Skin epidermis (tissue), 12 donors: Measurements from ENCODE around the gene HDAC11.

Experiments
- H3K27ac ChIP-seq, 21 experiments: fragments of 200-600 bp; sonication (generic) in 11 of 21; one replicate each; pipeline ENCODE4 v1.5.0; 2020; ENCODE audit warnings: mild to moderate bottlenecking in 3 of 21, inconsistent platforms in 2 of 21, moderate library complexity in 2 of 21
- H3K4me3 ChIP-seq, 7 experiments: fragments of 200-600 bp; sonication (generic) in 2 of 7; one replicate each; pipeline ENCODE4 v1.5.0; 2020; ENCODE audit warnings: inconsistent platforms in 2 of 7, mild to moderate bottlenecking in 2 of 7, moderate library complexity in 1 of 7

The HDAC11 gene

DNA sequence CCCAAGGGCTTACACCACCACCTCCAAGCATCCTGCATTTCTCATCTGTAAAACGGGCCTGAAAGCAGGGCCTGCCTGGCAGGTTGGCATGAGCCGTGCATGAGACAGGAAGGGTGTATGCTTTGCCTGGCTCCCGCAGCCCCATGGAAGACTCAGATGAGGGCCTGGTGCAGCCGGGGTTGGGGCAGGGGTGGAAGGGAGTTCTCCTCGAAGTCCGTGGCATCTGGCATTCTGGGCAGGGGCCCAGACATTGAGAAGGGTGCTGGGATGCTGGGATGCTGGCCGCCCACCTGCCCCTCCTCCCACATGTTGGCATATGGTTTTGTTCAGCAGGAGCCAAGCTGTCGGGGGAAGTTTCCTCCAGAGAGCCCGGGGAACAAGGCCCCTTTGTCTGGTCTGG is 55.8 kb downstream of the HDAC11 start:
- Histone ChIP-seq H3K27ac (peak overlapping the region in 10 of 21 experiments; percentile 5 to 80 (median 67)), H3K4me3 (no peak overlapping the region)

DNA sequence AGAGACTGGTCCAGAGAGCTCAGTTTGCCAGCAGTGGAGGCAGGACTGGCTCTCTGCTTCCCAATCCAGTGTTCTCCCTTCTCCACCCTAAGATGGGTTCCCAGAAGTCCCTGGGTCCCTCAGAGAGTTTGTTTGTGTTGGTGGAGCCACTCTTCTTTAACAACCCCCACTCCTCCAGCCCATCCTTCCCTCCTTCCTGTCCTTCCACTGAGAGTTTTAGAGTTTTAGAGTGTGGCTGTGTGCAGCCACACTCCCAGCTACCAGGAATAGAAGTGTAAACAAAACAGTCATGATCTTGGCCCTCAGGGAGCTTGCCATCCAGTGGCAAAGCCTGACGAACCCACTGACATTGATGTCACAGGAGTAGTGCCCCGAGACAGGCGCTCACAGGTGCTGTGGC is 56.3 kb downstream of the HDAC11 start:
- H3K27ac ChIP-seq, result peak overlapping the region in 14 of 21 experiments; percentile 13 to 80 (median 67)
- no peak overlapping the region for H3K4me3 ChIP-seq

DNA sequence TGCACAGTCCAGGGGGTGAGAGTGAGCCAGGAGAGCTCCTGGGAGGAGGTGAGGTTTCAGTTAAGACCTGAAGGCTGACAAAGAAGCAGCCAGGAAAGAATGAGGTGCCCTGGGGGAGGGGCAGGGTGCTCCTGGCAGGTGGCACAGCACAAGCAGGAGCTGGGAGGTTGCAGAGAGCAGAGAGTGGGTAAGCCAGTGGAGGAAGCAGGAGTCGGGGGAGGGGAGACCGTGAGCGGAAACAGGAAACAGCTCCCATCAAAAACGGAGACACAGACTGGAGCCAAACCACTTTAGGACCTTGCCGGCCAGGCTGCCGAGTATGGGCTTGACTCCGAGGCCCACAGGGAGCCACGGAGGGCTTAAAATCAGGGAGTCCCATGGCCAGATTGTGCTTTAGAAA is 56.7 kb downstream of the HDAC11 start:
- Histone ChIP-seq H3K27ac (peak overlapping the region in 15 of 21 experiments; percentile 2 to 80 (median 65)), H3K4me3 (no peak overlapping the region)

DNA sequence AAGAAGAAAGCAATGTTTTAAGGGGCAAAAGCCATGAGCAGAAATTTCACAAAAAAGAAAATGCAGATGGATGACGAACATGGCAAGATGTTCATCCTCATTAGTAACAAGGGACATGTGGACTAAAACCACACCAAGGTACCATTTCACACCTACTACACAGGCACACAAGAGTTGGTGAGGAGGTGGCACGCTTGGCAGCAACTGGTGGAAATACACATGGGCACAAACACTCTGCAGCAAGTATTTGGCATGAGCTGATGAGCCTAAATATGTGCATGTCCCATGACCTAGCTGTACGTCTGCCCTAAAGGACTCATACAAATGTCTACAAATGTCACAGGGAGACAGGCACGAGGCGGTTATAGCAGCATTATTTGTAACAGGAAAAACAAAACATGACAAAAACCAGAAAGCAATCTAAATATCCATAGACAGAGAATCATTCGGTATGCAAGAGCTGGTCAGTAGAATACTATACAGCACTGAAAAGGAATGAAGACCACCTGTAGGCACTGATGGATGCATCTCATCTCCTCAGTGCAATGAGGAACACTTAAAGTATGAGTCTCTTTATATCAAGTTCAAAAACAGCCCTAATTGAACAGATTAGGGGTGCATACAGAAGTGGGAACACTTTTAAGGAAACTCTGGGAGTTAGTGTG is 57.3 kb downstream of the HDAC11 start:
- Histone ChIP-seq H3K27ac (peak overlapping the region in 13 of 21 experiments; percentile 2 to 80 (median 65)), H3K4me3 (no peak overlapping the region)

DNA sequence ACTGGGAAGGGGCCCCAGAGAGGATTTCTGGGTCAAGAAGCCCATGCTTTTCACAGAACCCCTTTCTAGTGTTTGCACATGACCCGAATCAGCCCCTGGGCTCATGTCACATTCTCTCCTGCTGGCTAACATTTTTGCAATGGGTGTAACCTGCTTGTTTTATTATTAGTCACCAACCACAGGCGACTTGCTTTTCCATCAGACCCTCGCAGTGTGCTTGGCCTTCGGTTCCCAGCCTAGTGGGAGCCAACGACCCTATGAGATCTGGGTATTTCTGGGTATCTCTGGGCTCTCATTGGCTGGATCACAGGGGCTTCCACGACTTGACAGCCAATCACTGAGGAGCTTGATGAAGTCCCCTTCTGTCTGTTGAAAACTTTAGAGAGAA is 57.8 kb downstream of the HDAC11 start:
- H3K27ac ChIP-seq, result peak overlapping the region in 15 of 21 experiments; percentile 41 to 86 (median 69)
- H3K4me3 ChIP-seq, result no peak overlapping the region

DNA sequence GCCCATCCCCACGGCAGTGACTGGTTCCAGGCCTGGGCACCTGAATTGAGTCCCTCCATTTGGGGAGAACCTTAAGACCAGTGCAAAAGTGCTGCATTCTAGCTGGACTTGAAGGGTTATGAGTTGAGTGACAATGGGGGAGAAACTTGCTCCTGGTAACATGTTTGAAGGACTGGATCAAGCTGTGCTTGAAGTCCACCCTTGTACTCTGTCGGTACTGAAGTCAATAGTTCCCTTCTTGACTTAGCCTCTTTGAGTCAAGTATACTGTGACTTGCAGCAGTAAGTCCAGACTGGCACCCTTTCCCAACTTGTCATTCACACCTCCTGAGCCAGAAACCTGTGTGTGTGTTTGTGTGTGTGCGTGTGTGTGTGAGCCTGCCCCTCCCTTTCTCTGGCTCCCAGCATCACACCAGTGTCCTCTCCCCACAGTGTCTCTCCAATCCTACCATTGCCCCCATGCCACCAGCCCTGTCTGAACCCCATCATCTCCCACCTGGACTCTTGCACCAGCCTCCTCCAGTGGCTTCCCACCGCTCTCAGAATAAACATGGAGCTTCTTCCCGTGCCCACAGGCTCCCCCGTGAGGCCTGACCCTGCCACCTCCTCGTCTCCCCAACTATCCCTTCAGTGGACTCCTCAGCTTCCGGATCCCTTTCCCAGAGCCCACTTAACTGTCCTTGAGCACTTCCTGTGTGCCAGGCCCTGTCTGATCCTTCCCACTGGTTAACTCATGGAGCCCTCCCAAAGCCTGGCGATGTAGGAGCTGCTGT is 58.6 kb downstream of the HDAC11 start:
- peak overlapping the region in 20 of 21 experiments; percentile 37 to 86 (median 62) for H3K27ac ChIP-seq

DNA sequence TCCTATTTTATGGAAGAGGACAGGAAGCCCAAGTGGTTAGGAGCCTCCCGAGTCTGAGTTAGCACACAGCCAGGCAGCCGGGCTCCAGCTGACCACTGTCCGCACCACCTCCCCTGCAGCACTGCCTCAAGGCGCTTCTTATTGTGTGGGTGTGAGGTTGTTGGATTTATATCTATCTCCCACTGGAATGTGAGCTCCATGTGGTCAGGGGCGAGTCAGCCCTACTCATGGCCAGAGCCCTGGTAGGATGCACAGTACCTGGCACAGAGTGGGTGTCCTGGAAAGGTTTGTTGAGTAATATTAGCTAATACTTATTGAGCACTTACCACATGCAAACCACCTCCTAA is 59.2 kb downstream of the HDAC11 start:
- Histone ChIP-seq H3K4me3 (no peak overlapping the region), H3K27ac (peak overlapping the region in 18 of 21 experiments; percentile 37 to 86 (median 62))

More for the DNA sequence above, 58.6 kb downstream of the HDAC11 start:
- no peak overlapping the region for H3K4me3 ChIP-seq

DNA sequence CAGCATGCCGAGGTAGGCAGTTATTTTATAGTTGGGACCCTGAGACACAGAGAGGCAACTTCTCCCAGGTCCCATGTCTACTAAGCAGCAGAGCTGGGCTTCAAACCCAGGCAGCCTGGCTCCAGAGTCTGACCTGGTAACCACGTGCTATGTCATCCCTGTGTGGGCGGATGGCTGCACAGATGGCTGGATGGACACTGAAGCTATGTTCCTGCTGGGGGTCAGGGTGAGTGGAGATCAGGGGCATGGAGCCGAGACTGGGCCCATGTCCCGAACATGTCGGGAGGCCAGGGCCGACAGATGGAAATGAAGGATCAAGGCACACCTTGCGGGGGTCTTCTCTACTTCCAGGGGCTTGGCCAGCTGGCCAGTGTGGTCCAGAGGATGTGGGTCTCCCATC is 59.6 kb downstream of the HDAC11 start:
- no peak overlapping the region for H3K4me3 ChIP-seq

DNA sequence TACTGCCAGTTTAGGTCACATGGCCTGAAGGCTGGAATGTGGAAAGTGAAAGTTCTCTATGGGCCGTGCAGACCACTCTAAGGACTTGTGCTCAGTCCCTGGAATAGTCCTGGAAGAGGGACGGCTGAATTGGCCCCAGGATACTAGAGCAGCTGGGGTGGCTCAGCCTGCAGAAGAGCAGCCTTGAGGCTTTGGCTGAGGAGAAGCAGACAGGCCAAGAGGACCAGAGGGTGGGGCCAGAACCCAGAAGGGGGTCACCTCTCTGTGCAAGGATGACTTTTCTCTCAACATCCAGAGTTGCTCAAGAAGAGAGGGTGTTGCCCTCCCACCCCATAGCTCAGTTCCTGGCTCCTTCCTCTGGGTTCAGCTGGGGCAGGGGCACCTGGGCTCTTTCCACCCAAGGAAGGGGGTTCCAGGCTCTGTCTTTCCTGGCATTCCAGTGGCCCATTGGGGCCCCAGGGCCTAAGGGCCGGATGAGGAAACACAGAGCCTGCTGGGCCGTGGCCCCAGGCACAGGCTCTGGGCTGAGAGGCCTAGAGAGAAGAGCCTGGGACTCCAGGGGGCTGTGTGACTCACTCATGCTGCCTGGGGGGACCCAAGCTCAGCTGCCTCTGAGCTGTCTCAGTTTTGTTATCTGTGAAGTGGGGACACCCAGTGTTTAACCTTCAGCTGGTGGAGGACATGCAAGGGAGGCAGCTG is 60.3 kb downstream of the HDAC11 start:
- Histone ChIP-seq H3K4me3 (no peak overlapping the region), H3K27ac (peak overlapping the region in 14 of 21 experiments; percentile 11 to 86 (median 52))

More for the DNA sequence above, 59.6 kb downstream of the HDAC11 start:
- peak overlapping the region in 14 of 21 experiments; percentile 23 to 86 (median 54) for H3K27ac ChIP-seq

DNA sequence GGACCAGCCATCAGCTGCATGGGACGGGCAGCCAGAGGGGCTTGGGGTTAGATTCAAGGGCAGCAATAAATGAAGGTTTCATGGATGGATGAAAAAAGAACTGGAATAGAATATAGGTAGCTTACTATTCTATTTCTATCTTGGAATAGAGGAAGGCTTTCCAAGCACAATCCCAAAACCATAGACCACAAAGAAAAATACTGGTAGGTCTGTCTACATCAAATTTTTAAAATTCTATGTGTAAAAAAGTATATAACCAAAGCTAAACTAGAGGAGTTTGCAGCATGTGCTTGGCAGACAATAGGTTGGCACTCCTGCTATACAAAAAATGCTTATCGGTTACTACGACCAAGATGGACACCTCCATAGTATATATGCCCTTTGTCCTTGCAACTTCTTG is 61.6 kb downstream of the HDAC11 start:
- H3K27ac ChIP-seq, result no peak overlapping the region
- no peak overlapping the region for H3K4me3 ChIP-seq

DNA sequence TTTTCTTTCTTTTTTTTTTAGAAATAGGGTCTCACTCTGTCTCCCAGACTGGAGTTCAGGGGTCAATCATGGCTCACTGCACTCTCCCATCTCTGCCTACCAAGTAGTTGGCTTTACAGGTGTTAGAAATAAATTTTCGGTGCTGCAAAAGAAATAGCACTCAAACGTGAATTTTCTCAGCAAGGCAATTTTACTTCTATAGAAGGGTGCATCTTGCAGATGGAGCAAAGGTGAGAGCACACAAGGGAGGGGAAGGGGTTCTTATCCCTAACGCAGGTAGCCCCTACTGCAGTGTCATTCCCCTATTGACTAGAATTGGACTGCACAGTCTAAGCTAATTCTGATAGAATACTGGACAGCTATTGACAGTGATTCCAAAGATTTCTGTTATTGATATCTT is 62.0 kb downstream of the HDAC11 start:
- Histone ChIP-seq H3K4me3 (no peak overlapping the region), H3K27ac (peak overlapping the region in 1 of 21 experiments; percentile 62)

DNA sequence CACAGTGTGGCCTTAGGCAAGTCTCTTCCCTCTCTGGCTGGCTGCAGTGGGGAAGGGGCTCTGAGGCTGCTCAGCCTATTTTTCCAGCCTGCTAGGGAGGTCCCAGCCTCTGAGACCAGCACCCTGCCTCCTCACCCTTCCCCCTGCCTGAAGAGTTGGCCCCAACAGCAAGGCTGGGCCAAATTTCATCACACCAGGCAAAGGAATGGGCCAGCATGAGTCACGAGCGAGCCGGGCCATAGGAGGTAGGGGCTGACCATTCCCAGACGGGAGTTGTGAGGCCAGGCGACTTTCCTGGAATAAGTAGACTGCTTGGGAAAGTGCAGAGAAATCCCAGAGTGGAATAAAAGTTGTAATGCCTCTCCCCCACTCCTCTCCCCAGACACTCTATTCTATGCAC is 63.1 kb downstream of the HDAC11 start:
- H3K27ac ChIP-seq, result peak overlapping the region in 18 of 21 experiments; percentile 9 to 78 (median 66)

DNA sequence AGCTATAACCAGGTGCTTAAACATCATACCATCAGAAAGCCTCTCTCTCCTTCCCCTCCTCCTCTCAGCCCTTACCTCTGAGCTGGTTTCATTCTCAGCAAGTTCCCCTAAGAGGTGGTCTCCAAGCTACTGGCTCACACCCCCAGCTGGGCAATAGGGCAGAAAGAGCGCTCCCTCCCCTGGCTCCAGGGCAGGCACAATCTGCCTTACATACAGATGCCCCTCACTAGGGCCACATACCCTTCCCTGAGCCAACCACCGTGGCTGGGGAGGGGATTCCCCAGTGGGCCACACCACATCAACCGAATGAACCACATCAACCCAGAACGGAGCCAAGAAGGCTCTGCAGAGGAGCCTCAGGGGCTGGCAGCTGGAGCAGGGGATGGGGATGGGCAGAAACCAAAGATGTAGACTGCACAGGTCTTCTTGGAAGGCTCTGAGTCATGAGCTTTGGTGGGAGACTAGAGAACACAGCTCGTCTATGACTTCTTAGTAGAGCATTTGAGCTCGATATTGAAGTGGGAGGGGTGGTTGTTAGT is 64.3 kb downstream of the HDAC11 start:
- H3K4me3 ChIP-seq, result no peak overlapping the region
- peak overlapping the region in 17 of 21 experiments; percentile 25 to 78 (median 67) for H3K27ac ChIP-seq

More for the DNA sequence above, 63.1 kb downstream of the HDAC11 start:
- H3K4me3 ChIP-seq, result no peak overlapping the region

DNA sequence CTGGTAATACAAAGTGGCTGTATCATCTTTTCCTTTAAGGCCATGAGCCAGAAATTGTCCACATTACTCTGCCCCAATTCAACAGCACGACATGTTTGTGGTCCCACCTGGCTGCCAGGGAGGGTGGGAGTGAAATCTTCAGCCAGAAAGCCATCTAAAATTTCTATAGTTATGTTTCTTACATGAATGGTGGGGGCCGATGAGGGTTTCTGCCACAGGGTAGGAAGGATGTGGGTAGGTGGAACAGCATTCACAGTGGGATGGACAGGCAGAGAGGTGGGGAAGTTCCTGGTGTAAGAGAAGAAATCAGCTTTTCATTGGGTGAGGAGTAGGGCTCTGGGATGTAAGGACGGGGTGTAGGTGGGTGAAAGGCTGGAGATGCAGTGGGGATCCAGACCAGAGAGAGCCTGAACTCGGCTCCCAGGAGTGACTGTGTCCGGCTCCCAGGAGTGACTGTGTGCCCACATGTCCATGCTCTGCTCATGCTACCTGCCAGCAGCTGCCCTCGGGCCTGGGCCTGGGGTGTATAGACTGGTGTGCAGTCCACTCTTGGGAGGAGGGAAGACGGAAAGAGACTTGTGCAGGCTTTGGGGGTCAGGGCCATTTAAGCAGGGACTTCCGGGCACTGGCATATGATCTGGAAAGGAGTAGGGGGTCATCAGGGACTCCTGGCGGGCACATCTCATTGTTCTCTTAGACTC is 65.0 kb downstream of the HDAC11 start:
- Histone ChIP-seq H3K4me3 (no peak overlapping the region), H3K27ac (peak overlapping the region in 17 of 21 experiments; percentile 3 to 77 (median 67))

DNA sequence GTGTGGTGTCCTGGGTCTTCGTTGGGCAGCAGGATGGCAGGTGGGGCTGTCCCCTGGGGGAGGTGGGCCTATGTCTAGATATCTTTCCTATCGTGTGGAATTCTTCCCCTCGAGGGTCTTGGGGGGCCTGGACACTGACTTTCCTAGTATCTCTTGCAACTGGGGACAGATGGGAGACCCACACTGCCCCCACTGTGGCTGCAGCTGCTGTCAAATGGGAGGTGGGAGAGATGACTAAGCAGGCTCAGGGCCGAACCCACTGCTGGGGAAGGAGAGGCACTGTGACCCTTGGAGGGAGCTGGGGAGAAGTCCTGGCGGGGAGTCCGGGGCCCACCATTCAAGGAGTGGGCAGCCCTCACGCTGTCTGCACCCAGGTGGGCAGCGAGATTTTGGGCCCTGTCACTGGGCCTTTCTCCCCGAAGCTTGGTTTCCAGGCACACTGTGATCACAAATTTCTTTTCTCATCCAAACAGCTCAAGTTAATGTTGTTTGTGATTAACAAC is 65.9 kb downstream of the HDAC11 start:
- Histone ChIP-seq H3K4me3 (no peak overlapping the region), H3K27ac (peak overlapping the region in 8 of 21 experiments; percentile 2 to 73 (median 46))

DNA sequence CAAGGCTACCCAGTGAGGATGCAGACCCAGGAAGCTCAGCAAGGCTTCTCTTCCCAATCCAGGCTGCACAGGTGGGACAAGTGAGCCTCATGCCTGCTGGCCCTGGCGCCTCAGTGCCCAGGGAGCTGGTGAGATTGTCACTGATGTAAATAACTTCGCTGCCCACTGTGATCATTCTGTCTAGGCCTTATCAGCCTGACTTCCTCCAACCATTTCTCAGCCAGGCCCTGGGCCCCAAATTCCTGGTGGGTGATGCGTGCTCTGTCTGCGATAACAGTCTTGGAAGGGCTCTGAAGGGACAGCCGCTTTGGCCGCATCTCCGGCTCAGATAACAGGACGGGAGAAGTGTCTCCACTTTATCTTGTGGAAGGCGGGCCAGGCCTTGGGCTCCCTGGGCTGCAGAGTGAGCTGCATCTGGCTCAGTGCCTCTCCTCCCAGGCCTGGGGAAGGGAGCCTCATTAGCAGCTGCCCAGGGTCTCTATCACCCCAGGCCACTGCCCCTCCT is 66.6 kb downstream of the HDAC11 start:
- Histone ChIP-seq H3K27ac (peak overlapping the region in 9 of 21 experiments; percentile 3 to 57 (median 40)), H3K4me3 (no peak overlapping the region)

DNA sequence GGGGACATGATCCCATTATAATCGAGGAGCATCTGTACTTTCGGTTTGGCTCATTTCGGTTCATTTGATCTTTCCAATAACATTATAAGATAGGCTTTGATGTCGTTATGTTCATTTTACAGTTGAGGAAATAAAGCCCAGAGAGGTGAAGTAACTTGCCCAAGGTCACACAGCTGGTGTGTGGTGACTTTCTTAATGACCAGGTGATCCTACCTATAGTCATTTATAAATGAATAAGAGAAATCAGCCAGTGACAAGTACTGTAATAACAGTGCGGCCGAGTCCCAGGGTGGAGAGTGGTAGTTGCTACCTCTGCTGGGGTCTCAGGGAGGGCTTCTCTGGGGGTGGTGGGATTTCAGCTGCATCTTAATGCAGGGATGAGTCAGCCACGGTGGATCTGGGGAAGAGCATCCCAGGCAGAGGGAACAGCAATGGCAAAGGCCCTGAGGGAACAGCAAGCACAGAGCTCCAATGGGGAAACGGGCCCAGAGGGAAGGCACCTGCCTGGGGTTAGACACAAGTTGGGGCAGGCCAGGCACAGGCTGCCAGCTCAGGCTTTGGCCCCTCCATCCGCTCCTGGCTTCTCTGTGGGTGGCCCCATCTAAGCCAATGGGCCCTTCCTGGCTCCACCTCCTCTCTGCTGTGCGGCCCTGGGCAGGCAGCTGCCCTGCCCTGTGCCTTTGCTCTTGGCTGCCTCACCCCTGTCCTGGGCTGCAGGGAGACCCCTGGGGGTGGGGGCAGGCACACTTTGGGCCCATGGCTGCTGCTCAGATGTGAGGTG is 67.7 kb downstream of the HDAC11 start:
- Histone ChIP-seq H3K27ac (peak overlapping the region in 11 of 21 experiments; percentile 19 to 85 (median 57)), H3K4me3 (no peak overlapping the region)
